HG02938 (cell line): ENCODE measurements around the gene ADAMTS10.
"Not testable (repeated sequence)": the region's sequence is repeated elsewhere in the genome, so short reads cannot be mapped to it uniquely, and the experiment has no call there.

Experiments
- ATAC-seq: cut with Tn5 transposase; IDR thresholded peaks from one replicate; pipeline ENCODE4 v1.9.1; 2021; ENCODE audit warnings: mild to moderate bottlenecking, moderate library complexity; ENCODE audit not compliant: unreplicated experiment

ADAMTS10 gene

DNA sequence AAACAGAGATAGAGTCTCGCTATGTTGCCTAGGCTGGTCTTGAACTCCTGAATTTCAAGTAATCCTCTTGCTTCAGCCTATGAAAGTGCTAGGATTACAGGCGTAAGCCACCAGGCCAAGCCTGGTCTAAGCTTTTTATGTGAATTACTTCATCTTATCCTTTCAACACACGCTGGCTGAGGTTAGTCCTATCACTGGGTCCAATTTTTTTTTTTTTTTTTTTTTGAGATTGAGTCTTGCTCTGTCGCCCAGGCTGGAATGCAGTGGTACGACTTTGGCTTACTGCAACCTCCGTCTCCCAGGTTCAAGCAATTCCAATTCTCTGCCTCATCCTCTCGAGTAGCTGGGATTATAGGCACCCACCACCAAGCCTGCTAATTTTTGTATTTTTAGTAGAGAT, 43.7 kb downstream of the ADAMTS10 start:
- ATAC-seq: no peak

DNA sequence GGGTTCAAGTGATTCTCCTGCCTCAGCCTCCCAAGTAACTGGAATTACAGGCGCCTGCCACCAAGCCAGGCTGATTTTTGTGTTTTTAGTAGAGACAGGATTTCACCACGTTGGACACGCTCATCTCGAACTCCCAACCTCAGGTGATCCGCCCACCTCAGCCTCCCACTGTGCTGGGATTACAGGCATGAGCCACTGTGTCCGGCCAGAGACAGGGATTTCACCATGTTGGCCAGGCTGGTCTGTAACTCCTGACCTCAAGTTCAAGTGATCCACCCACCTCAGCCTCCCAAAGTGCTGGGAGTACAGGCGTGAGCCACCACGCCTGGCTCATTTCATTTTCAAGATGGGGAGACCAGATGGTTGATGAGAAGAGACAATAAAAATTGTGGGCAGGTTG, 45.6 kb downstream of the ADAMTS10 start:
- ATAC-seq: not testable (repeated sequence)

DNA sequence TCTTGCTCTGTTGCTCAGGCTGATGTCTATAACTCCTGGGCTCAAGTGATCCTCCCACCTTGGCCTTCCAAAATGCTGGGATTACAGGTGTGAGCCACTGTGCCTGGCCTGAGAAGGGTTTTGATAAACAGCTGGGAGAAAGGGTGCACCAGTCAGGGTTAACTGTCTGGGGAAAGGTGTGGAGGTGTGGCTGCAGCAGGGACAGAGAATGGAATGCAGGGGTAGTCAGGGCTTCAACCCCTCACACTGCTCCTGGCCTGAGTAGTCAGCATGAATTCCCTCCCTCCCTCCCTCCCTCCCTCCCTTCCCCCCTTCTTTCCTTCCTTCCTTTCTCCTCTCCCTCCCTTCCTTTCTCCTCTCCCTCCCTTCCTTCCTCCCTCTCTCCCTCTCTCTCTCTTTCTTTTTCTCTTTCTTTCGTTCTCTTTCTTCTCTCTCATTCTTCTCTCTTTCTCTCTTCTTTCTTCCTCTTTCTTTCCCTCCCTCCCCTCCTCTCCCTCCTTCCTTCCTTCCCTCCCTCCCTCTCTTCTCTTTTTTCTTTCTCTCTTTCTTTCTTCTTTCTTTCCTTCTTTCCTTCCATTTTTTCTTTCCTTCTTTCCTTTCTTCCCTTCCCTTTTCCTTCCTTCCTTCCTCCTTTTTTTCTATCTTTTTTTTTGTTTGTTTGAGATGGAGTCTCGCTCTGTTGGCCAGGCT, 49.3 kb downstream of the ADAMTS10 start:
- no peak for ATAC-seq

DNA sequence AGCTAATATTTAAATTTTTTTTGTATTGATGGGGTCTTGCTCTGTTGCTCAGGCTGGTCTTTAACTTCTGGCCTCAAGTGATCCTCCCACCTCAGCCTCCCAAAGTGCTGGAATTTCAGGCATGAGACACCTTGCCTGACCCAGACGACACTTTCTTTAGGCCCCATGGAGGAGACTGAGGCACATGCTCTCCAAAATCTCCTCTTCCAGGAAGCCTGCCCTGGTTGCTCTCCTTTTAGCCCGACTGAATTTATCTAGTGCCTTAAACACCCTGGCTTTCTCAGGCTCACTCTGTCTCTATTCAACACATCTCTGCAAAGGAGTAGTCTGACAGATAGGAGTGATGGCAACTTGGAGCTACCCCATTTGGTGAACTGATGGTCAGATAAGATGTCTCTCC, 52.2 kb downstream of the ADAMTS10 start:
- ATAC-seq: no peak

DNA sequence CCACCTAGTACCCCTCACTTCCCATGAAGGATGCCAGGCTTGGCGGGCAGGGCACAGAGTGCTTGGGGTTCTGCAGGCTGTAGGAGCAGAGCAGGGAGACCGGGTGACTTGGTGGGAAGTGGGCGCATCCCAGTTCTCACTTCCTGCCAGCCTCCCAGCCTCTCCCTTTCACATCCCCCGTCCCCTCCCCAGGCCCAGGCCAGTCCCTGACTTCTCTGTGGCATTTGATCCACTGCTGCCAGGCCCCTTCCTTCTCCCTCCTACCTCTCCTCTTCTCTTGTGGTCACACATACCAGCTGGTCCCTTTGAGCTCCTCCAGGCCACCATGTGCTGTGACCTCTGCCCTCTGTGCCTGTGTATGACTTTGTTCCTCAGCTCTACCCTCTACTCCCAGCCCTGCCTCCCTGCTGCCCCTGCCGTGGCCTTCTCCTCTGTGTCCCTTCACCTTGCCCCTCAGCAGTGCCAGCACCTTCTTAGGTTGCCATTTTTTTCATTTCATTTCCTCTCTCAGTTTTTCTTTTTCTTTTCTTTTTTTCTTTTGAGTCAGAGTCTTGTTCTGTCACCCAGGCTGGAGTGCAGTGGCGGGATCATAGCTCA, 52.8 kb downstream of the ADAMTS10 start:
- no peak for ATAC-seq

DNA sequence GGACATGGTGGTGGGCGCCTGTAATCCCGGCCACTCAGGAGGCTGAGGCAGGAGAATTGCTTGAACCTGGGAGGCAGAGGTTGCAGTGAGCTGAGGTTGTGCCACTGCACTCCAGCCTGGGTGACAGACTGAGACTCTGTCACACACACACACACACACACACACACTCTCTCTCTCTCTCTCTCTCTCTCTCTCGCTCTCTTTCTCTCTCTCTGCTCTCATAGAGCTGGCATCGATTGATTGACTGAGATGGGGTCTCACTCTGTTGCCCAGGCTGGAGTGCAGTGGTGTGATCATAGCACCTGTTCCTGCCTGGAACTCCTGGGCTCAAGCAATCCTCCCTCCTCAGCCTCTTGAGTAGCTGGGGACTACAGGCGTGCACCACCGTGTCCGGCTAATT, 56.8 kb downstream of the ADAMTS10 start:
- not testable (repeated sequence) for ATAC-seq

DNA sequence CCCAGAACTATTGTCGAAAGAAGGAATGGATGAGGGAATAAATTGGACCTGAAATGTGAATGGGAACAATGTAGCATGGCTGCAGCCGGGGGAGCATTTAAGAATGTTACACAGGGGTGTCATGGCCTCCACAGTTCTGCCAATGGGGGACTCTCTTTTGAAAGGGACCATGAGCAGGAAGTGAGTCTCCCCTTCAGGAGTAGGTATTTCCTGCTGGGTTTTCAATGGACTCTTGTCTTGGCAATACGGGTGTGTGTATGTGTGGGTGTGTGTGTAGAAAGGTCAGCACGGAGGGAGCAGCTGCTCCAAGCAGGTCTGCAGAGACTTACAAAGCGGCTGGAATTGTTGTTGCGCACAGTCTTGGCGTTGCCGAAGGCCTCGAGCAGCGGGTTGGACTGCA, 57.7 kb downstream of the ADAMTS10 start:
- no peak for ATAC-seq

DNA sequence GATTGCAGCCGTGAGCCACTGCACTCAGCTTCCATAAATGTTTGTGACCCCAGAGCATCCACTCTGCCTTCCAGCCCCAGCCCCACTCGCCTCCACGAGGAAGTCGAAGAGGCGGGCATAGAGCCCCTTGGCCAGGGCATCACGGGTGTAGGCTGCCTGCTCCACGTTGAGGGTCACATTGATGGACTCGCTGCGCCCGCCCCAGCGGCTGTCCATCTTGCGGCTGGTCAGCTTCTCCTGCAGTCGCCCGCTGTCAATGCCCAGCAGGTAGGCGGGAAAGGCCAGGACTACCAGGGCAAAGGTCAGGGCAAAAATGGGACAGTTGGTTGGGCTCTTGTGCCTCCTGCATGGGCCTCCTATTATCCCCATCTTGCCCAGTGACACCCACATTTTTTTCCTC, 60.4 kb downstream of the ADAMTS10 start:
- no peak for ATAC-seq

DNA sequence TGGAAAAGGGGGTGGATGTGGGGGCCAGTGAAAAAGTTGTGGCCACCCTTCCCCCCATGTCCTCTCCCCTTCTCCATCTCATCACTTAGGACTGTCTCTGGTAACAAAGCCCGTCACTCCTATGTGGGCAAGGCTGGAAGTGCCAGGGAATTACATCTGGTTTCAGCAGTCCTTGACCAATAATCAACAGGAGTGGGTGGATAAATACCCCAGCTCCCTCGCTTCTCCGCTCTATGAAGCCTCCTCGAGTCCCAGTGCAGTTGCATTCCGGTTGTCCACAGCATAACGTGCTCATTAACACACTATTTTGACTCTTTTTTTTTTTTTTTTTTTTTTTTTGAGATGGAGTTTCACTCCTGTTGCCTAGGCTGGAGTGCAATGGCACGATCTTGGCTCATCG, 64.8 kb downstream of the ADAMTS10 start:
- no peak for ATAC-seq

DNA sequence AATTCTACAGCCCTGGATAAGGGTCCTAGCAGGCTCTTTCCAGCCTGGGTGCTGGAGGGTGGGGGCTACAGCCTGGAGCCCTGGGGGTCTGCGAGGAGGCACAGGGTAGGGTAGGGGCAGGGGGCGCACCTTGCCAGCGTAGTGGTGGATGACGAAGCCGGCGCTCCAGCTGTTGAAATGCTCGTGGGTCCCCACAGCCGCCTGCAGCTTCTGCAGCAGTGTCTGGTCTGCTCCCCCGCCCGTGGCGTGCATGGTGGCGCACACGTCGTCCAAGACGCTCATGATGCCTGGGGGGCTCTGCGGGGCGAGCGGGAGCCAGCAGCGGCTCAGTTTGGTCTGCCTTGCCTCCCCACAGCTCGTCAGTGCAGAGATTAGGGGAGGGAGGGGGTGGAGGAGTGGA, 66.3 kb downstream of the ADAMTS10 start:
- no peak for ATAC-seq

DNA sequence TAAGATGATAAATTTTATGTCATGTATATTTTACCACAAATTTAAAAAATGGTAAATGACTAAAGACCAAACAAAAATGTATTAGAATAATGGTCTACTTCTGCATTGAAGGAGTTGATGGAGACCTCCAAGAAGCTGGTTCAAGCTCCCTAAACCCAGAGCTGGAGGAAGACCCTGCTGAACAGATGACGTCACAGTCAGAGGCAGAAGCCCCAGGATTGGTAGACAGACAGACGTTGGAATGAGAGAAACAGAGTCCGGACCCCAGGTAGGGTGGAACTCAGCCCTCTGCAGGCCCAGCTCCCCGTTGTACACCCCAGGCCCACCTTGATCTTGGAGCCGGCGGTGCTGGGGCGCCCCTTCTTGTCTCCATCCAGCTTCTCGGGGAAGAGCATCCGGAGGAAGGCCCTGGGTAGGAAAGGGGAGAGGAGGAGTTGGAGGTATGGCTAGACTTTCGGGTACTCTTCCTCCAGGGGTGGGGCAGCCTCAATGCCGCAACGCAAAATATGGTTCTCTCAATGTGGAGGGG, 70.8 kb downstream of the ADAMTS10 start:
- ATAC-seq: no peak

DNA sequence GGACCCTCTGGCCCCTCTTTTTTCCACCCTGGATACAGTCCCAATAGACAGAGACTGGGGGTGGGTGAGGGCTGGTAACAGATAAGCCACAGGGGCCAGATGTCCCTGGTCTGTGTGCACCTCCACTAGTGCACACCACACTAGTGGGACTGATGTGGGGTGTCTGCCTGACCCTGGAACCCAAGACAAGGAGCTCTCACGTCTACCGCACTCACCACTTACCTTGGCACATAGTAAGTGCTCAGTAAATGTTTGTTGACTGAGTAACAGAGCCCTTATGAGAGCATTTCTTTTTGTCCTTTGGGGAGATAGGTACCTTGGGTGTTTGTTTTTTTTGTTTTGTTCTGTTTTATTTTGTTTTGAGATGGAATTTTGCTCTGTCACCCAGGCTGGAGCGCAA, 73.4 kb downstream of the ADAMTS10 start:
- ATAC-seq: no peak

DNA sequence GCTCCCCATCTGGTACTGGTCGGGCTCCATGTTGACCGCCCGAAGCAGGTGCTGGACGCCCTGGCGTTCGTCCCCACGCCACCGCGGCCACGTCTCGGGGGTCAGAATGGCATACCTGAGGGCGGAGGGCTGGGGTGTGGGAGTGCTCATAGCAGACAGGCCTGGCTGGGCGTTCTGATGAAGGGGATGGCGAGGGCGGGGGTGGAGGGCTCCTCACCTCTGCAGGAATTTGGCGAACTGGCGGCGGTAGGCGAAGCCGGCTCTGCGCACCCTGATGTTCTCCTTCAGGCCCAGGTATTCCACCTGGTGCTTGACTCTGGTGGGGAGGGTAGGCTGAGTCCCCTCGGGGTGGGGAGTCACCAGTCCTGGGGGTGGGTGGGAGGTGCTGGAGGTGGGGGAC, 74.2 kb downstream of the ADAMTS10 start:
- no peak for ATAC-seq

DNA sequence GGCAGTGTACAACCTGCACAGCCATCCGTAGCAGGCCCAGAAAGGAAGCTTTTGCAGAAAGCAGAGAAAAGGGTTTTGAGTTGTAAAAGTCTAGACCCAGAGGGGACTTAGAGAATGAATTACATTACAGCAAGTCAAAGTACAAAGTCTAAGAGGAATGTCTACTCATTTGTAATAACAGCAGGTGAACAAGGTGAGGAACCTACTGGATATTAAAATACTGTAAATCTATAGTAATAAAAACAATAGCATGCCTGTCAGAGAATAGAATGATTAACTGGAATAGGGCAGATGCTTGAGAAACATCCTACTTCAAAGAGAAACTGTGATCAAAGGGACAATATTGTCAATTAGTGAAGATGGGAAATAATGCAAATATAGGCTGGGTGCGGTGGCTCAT, 78.3 kb downstream of the ADAMTS10 start:
- ATAC-seq: no peak

DNA sequence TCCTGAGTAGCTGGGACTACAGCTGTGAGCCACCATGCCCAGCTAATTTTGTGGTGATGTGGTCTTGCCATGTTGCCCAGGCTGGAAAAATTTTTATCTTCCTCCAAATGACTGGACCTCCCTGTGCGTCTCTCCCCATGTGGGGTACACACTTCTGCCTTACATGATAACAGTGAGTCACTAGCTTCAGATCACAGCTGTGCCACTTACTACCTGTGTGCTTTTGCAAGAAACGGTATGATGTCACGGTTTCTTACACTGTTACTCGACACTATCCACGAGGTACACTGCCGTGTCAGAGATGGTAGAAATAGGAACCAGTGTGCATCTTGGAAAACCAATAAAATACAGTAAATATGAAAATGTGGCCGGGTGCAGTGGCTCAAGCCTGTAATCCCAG, 79.0 kb downstream of the ADAMTS10 start:
- no peak for ATAC-seq
